Measurements from ENCODE around the gene WDR62.
"Not testable (repeated sequence)": the region's sequence is repeated elsewhere in the genome, so short reads cannot be mapped to it uniquely, and the experiment has no call there.

DNA sequence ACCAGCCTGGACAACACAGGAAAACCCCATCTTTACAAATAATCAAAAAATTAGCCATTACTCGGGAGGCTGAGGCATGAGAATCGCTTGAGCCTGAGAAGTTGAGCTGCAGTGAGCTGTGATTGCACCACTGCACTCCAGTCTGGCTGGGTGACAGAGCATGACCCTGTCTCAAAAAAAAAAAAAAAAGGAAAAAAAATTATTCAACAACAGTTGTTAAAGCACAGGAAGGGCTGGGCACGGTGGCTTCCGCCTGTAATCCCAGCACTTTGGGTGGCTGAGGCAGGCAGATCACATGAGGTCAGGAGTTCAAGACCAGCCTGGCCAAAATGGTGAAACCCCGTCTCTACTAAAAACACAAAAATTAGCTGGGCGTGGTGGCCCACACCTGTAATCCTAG lies 76.5 kb downstream of the WDR62 start:
- not testable (repeated sequence) for TF ChIP-seq POLR2A (IDR thresholded peaks at IDR 0.05; ENCODE audit: low read length); GATA1 (IDR thresholded peaks at IDR 0.05; ENCODE audit: low read depth, low read length)

All from erythroblast (primary cell).